Ishikawa (cell line): ENCODE data around the gene PCCA.

Experiments
- FOXM1 ChIP-seq: IDR thresholded peaks from 2 replicates; pipeline ENCODE4 v1.6.1; 2012; ENCODE audit warnings: low read depth, borderline replicate concordance
- TAF1 ChIP-seq: IDR thresholded peaks from 2 replicates; pipeline ENCODE4 v1.6.1; 2012; ENCODE audit warnings: low read depth, mild to moderate bottlenecking

DNA sequence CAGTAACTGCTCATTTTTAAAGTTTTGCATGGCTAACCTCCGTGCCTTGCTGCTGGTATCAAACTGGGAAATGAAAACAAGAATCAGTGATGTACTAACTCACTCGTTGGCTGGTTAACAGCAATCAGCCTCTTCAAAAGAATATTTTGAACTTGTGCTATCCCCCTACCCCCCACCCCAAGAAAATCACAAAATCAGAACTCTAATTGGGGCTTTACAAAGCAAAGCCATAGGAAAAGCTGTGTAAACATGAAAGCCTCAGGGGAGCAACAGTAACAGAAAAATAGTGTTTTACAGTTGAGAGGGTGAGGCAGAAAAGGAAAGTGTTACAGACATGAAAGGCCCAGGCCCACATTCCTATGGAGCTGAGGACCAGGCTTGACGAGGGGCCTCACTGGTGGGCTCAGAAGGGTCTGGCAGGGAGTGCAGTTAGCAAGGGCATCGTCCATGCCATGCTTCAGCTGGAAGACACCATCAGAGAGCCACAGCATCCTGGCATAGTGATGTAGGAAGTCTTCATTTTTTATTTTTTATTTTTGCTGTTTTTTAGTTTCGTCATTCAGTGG is 217.6 kb downstream of the PCCA start:
- no peak for TF ChIP-seq FOXM1
- no peak for TF ChIP-seq TAF1
